Brain pericyte (primary cell): ENCODE data around the gene EML6.
A peak's percentile ranks its signal among the peaks of the same experiment; 100 is the strongest.
"Not testable (repeated sequence)": the region's sequence is repeated elsewhere in the genome, so short reads cannot be mapped to it uniquely, and the experiment has no call there.

Experiments used
- DNase-seq: peaks from one replicate; pipeline ENCODE4 v3.0.0-alpha.2; 2012; ENCODE audit warnings: low read depth, low spot score

Gene EML6

DNA sequence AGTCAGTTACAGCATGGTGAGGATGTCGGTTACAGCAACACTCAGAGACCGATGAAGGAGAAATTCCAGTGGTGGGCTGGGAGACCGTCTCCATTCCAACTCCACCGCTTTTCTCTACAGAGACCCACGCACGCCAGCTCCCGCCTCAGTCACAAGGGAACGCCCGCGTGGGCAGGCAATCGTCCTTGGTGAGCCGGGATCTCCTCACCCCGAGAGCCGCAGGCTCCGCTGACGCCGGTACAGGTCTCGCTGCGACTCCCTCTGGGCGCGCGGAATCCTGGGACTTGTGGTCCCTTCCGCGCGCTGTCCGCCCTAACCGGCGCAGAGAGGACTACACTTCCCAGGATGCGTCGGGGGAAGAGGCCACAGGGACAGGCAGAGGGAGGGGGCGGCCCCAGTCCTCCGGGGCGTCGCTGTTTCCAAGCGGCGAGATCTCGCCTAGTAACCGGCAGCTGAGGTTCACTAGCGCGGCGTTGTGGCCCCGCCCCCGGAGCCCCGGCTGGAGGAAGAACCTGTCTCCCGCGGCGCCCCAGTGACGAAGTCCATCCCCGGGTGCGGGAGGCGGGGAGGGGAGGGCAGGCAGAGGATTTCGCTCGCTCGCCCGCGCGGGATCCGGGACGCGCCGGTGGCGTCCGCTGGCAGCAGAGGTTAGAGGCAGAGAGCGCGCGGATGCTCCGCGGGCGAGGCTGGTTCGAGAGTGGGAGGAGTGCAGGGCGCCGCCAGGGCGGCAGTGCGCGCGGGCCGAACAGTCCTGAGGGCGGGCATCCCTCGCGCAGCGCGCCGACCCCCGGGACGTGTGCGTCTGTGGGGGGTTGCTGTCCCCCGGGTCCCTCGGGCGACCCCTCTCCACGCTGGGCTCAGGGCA lies at the start of gene EML6:
Gene EML6 (plus strand): TSS at position 532 of the 865 bp plus-strand sequence. CDS start 1,400 bp downstream, outside the sequence.
- peak; percentile 96 for DNase-seq

DNA sequence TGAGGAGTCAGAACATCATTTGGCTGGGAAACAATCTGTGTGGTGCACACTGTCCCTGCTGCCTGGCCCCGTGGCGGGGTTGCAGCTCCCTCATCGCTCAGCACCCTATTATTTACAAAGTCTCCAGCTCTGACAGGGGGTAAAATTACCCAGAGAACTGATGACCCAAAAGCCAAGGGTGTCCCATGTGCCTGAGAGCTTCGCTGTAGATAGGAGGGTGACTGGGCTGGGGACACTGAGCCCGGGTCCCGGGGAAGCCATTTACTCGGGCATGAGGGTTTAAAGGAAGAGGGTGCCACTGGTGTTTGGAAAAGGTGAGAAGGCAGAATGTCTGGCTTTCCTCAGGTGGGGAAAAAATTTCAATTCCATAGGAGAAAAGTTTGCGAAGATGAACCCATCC lies 48.2 kb upstream of the EML6 start:
- DNase-seq, result no peak

DNA sequence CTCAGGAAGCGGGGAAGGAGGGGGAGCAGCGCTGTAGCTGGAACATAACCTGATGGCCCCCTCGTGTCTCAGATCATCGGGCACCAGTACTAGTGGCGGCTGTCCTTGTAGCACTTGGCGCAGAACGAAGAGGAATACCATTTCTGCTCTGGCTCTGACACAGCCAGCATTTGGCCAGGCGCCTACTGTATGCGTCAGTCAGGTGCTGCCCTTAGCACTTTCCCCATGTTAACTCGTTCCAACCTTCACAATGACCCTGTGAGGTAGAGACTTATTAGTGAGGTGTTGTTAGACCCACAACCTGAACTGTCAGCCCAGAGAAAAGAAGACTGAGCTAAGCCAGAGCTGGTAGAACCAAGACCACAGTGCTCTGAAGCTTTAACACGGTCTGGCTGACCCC lies 47.7 kb upstream of the EML6 start:
- no peak for DNase-seq

DNA sequence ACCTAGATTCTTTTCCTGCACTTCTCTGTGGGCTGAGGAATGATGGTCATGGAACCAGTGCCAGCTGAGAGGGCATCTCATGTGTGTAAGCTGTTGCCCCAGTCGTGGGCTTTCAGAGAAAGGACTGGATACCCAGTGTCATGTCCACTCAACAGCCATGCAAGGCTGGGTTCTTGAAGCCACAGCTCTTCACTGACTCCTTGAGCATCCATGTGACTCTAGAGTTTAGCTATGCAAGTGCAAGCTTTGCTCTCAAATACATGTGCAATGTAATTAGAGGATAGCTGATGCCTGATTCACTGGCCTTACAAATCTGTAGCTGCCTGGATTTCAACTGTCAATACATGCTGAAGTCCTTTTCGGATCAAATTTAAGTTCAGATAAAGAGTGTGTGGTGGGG lies 46.8 kb upstream of the EML6 start:
- no peak for DNase-seq

DNA sequence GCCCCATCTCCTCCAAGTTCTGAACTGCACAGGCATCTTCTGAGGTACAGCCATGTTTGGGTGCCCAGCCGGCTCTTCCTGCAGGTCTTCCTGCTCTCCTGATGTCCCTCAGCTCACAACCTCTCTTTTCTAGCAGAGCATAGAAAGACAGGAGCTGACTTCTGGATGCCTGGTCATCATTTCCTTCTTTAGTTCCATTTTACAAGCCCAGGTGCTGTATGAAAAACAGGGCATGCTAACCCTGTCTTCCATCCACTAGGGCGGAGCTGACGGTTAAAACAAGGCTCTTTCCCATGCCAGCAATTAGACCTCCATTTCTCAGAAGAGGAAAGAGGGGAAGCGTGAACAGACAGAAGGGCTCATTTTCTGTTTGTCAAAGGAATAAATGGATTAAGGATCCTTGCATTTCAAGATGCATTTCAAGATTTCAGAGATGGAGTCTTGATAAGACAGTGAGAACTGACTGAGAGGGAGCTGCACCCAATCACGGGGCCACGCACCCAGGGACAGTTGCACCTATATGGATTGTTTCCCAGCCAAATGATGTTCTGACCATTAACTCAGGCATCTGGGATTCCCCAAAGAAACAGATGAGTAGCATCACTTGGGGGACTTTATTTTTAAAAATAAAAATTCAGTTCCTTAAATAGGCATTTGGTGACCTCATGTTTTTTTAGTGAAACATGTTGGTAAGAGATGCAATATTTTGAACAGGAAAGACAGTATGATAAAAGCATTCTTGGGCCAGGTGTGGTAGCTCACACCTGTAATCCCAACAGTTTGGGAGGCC lies 45.8 kb upstream of the EML6 start:
- no peak for DNase-seq

DNA sequence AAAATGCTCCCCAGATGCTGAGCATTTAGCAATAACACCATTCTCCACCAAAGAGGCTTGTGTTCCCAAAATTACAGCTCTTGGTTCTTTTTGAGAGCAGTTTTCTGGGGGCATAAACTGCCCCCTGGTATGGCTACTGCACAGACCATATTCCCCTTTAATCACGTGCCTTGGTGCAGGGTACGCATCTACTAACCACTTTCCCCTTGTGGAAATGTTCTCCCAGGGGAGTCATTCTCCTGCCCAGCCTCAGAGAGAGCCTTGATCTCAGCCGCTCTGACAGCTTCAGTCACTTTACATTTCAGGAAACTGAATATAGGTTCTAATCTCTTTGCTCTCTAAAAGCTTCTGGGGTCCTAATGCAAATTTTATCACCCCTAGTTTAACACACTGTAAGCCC lies 44.7 kb upstream of the EML6 start:
- no peak for DNase-seq

DNA sequence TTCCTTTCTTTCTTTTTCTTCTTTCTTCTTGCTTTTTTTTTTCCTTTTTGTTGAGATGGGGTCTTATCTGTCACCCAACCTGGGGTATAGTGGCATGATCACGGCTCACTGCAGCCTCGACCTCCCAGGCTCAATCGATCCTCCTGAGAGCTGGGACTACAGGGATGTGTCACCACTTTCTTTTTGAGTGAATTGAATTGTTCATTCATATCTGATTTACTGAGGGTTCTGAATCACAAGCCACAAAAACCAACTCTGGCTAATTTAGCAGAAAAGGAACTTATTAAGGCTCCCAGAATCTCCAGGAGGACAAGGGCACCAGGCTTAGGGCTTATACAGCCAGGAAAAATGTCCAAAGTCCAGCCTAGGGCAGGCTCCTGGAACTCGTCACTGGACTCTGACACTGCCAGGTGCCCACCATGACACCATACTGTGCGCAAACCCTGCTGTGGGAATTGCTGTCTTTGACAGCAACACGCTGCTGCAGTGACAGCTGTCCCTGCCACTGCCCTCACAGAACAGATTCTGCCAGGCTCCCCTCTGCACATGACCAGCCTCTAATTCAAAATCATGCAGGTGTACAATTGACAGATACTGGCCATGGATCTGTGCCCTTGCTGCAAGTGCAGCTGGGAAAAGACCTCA lies 42.9 kb upstream of the EML6 start:
- DNase-seq, result no peak

DNA sequence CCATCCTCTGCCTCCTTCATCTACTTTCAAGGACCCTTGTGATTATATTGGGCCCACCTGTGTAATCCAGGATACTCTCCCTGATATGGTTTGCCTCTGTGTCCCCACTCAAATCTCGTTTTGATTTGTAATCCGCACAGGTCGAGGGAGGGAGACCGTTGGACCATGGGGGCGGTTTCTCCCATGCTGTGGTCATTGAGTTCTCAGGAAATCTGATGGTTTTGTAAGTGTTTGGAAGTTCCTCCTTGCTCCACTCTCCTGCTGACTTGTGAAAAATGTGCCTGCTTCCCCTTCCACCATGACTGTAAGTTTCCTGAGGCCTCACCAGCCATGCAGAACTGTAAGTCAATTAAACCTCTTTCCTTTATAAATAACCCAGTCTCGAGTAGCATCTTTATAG lies 42.0 kb upstream of the EML6 start:
- DNase-seq, result no peak

DNA sequence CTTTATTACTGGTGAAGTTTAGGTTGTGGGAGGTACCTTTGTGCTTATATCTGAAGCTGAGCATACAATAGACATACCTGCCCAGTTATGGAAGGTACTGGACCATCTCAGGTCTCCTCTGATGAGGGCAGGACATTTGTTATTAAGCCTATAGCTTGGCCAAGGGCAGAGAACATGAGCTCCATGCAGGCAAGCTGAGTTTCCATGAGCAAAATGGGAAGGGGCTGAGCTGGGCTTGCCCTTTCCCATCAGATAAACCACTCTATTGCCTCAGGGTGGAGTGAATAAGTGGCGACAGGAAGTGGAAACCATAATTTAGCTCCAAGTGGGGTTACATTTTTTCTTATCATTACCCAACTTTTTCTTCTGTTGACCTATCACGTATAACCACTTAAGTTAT lies 39.9 kb upstream of the EML6 start:
- DNase-seq, result no peak

DNA sequence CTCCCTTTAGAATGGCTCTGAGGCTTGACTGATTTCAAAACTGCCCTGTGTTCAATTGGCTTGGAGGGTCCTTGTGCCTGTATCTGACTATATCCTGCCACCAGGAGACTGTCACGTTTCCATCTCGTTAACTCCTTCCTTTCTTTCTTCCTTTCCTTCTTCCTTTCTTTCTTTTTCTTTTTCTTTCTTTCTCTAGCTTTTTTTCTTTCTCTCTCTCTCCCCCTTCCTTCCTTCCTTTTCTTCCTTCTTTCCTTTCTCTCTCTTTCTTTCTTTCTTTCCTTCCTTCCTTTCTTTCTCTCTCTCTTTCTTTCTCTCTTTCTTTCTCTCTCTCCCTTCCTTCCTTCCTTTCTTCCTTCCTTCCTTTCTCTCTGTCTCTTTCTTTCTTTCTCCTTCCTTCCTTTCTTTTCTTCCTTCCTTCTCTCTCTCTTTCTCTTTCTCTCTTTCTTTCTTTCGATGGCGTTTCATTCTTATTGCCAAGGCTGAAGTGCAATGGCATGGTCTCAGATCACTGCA lies 38.1 kb upstream of the EML6 start:
- DNase-seq, result no peak

DNA sequence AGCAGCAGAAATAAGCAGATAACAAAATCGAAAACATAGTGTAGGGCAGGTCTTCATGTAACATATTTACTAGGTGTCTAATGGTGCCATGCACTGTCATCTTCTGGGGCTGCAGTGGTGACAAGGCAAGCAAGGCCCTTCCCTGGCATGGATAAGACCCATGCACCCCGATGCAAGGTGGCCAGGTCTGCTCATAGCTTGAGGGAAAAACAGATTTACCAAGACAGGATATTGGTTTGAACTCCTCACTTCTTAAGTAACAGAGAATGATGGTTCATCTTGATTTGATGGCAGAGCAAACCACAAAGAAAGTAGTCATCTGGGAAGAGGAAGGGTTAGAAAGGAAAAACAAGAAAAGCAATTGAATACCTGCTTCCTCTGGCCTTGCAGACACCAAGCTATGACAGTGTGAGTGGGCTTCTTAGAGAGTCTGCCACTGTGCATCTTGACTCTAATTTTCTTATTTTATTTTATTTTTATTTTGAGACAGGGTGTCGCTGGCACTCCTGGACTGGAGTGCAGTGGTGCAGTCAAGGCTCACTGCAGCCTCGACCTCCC lies 35.8 kb upstream of the EML6 start:
- no peak for DNase-seq

DNA sequence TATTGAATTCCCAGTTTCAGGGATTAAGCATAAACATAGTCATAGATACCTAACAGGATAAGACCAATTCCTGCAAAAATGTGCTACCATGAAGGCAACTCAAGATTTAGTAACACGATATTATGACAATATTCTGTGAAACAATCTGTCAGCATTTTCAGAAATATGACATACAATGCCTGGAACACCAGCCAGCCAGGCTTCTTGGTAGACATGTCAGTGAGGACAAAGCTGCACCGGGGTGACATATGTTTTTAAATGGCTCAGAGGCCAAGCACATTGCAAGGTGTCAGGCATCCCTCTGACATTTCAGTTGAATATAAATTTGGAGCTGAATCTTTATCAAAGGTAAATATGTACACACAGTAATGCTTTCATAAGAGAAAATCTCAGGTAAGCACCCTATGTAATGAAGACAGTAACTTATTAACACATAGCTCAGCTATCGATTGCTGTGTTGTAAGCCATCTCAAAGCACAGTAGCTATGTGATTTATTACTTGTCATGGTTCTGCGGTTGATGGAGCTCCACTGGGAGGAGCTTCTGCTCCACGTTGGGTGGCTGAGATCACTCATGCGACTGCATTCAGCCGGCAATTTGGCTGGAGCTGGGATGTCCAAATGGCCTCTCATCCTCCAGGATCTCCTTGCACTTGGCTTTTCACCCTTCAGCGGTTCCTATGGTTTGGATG lies 31.9 kb upstream of the EML6 start:
- DNase-seq, result no peak

DNA sequence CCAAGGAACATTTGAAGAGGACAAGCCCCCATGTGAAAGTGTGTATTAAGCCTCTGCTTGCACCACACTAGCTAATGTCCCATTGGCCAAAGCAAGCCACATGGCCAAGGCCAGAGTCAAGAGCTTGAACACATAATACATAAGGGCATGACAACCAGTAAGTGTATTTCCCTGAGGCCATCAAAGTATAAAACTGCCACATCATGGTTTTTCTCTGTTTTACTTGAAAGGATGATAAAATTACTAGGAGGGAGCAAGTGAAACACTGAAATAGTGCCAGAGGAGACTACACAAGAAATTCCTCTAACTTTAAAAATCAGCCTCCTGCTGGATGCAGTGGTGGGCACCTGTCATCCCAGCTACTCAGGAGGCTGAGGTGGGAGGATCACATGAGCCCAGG lies 30.9 kb upstream of the EML6 start:
- DNase-seq, result no peak

DNA sequence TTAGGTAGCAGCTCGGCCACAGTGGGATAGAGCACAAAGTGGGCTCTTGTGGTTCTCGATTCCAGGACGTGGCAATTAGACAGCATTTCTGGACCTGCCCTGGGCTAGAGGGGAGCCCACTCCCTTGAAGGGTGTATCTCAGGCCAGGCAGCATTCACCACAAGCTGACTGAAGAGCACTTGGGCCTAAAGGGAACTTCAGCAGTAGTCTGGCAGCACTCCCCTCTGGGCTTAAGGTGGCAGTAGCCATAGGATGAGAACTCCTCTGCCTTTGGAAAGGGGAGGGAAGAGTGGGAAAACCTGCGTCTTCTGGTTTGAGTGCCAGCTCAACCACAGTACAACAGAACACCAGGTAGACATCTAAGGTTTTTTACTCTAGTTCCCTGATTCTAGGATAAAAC lies 28.1 kb upstream of the EML6 start:
- DNase-seq, result no peak

DNA sequence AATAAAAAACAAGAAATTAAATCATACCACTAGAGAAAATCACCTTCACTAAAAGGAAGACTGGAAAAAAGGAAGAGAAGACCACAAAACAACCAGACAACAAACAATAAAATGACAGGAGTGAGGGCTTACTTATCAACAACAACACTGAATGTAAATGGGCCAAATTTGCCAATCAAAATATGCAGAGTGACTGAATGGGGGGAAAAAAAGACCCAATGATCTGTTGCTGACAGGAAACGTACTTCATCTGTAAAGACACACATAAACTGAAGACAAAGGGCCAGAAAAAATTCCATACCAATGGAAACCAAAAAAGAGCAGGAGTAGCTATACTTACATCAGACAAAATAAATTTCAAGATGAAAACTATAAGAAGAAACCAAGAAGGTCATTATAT lies 25.5 kb upstream of the EML6 start:
- no peak for DNase-seq

DNA sequence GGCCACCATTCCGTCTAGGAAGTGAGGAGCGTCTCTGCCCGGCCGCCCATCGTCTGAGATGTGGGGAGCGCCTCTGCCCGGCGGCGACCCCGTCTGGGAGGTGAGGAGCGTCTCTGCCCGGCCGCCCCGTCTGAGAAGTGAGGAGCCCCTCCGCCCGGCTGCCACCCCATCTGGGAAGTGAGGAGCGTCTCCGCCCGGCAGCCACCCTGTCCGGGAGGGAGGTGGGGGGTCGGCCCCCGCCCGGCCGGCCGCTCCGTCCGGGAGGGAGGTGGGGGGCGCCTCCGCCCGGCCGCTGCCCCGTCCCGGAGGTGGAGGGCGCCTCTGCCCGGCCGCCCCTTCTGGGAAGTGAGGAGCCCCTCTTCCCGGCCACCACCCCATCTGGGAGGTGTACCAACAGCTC lies 24.5 kb upstream of the EML6 start:
- not testable (repeated sequence) for DNase-seq

DNA sequence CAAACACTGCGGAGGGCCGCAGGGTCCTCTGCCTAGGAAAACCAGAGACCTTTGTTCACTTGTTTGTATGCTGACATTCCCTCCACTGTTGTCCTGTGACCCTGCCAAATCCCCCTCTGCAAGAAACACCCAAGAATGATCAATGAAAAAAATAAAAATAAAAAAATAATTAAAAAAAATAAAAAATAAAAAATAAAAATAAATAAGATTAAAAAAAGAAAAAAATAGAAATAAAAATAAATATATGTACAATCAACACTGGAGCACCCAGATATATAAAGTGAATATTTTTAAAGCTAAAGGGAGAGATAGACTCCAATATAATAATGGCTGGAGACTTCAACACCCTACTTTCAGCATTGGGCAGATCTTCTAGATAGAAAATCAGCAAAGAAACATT lies 23.8 kb upstream of the EML6 start:
- DNase-seq, result no peak

DNA sequence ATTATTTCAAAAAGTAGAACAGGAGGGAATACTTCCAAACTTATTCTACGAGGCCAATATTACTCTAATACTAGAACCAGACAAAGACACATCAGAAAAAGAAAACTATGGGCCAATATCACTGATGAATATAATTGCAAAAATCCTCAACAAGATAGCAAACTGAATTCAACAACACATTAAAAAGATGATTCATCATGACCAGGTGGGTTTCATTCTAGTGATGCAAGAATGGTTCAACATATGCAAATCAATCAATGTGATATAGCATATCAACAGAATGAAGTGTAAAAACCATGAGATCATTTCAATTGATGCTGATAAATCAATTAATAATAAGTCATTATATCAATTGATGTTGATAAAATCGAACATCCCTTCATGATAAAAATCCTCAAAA lies 22.4 kb upstream of the EML6 start:
- DNase-seq, result no peak

DNA sequence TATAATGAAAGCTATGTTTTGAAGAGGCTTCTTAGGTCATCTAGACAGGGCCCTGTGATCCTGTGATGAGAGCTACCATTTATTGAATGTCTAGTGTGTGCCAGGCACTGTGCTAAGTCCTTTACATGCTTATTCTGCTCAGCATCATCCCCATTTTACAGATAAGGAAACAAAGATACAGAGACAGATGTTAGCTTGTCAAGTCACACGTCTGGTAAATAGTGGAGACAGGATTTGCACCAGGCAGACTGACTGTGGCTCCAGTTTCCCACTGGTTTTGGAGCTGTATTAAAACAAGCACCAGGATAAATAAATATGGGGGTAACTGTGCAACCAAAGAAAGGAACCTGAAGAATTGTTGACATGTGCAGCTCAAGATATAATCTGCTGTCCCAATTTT lies 19.2 kb upstream of the EML6 start:
- no peak for DNase-seq

DNA sequence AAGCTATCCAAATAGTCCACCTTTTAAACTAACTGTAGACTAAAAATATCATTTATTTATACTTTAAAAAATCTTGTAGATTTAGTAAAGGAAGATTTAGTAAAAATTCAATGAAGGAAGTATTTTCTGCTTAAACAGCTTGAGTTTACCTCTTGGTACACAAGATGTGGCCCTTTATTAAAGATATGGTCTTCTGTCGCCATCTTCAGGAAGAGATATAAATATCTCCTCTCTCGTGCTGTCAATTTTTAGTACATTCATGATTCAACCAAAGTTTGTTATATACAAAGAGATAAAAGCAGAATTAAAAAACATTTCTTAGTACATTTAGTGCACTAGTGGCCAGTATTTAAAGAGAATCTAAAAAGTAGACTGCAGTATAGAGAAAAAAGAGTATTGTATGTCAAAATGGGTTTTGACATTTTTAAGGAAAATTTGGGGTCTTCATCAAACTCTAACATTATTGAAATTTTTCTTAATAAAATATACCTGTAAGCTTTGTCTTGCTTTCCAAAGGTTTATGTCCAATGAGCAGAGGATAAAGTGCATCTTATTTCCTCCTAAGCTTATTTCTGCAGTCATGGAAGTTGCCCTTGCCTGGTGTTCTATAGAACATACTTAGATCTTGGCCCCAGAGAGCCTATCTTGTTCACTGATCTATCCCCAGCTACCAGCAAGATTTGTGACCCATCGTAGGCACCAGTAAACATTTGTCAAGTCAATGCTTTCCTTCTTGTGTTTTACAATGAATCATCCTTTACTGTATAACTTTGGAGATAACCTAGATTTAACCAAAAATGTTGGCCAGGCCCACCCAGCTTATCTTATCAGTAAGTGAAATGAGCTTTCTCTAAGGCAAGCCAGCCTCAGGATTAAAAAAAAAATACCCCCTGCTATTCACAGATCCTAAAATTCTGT lies 18.5 kb upstream of the EML6 start:
- no peak for DNase-seq
